8988T (cell line): ENCODE measurements around the gene BCAS1.

ENCODE experiments used
- DNase-seq: peaks from one replicate; pipeline ENCODE4 v3.0.0; 2011

Gene BCAS1

DNA sequence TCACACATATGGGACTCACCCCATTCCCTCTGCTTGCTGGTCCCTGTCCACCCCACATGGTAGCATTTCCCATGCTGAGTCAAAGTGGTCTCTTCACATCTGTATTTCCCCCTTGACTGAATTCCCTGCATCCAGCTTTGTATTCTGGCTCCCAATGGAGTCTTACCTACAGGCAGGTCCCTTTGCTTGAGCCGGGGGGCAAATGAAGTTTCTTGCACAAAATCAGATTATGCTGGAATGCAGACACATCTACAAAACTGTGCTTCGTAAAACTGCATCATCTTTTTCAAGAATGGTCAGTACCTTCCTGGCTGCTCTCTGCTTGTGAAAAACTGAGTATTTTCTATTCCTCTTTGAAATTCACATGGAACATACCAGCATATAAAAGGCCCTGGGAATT lies 32.1 kb upstream of the BCAS1 start:
- DNase-seq = no peak

DNA sequence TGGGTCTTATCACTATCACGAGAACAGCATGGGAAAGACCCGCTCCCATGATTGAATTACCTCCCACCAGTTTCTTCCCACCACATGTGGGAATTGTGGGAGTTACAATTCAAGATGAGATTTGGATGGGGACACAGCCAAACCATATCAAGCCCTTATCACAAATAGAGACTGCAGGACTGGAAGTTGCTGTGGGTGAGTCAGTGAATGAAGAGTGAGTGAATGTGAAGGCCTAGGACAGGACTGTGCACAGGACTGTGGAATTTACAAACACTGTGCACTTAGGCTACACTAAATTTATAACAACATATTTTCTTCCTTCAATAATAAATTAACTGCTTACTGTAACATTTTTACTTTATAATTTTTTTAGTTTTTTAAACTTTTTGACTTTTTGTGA lies 30.2 kb upstream of the BCAS1 start:
- DNase-seq = no peak

DNA sequence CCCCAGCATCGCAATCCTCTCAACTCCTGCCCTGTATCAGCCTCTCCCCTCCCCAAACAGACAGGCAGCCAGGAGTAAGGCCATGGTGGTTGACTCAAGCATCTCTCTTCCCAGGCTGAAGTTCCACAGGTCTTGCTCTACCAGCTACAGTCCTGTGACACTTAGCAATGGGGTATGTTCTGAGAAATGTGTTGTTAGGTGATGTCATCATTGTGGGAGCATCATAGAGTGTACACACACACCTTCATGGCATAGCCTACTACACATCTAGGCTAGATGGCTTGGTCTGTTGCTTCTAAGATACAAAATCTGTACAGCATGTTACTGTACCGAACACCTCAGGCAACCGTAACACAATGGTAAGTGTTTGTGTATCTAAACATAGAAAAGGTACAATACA lies 29.5 kb upstream of the BCAS1 start:
- DNase-seq = no peak

DNA sequence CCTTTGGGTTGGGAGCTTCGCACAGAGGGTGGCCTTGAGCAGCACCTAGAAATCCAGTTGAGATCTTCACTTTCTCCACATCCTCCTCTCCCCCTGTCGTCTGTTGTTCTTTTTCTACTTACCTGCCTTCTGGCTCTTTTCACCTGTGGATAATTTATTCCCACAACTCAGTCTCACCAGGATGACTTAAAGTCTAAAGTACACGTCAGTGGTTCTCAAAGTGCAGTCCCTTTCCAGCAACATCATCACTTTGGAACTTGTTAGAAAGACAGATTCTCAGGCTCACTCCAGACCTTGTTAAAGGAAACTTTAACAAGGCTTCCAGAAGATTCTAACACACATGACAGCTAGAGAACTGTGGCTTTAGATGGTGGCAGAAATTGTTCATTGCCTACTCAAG lies 27.7 kb upstream of the BCAS1 start:
- no peak for DNase-seq

DNA sequence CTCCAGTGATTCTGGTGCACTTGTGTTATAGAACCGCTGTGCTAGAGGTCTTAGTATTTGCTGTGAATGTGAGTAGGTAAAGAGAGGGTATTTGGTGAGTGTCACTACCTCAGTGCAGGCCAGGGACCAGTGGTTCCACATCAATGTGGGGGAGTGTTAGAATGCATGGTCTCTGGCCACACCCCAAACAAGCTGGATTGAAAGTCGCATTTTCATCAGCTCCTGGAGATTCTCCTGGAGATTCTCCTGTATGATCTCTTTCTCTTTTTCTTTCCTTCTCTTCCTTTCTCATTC lies 26.8 kb upstream of the BCAS1 start:
- DNase-seq = no peak

DNA sequence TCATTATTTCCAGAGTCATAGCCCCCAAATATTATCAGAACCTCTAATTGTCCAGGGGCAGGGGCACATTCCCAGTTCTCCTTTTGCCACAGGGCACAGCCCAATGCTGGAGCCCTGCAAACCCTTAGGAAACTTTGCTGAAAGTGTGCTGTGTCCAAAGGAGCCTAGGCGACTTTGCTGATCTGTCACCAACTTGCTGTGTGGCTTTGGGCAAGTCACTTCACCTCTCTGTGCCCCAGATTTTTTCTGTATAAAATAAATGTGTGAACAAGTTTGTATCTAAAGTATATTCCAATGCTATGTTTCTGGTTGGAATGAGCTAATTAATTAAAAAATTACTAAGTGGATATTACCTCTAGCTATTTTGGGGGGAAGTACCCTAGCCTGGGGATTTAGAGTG lies 25.4 kb upstream of the BCAS1 start:
- no peak for DNase-seq

DNA sequence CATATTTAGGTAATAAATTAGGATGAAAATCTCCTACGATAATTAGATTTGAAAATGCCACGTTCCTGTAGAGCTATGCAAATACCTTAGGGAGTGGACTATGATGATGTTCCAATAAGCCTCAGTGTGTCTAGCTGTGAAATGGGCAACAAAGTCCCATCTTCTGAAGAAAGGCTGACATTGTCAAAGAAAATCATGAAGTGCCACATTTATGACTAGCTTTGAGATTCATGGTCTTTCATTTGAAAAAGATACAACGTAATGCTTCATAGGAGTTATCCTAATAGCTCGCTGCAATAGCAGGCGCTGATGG lies 23.8 kb upstream of the BCAS1 start:
- no peak for DNase-seq

DNA sequence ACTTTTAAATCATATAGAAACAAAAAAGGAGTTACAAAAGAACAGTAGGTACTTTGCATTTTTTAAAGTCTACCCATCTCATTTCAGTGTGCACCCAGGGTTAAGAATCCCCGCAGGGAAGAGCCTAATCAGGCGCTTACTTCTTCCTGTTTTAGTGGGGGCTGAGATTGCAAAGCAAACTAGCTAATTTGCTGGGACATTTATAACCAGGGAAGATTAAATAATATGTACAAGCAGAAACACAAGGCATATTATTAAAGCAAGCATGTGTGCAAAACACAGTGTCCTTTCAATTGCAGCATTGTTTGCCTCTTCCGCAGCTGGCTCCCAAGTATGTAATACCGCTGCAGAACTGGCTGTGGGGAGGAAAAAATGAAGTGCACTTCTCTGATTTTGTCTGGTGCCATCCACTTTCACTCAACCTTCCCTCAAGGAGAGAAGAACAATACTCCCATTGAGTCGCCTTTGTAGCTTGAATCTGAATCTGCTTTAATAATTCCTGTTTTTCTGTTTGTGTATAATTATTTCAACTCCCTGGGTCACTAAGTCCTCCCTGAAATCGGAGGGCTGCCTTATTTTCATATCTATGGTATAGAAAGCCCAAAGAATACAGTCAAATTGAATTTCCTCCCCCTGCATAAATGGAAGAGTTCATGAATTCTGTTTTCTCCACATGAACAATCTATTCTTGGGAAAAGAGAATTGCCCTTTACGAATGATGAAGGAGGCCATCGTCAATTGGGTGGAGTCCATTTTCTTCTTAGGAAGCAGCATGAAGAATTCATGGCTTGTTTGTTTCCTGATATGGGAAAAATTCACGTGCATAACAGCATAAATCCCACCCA lies 23.3 kb upstream of the BCAS1 start:
- no peak for DNase-seq

DNA sequence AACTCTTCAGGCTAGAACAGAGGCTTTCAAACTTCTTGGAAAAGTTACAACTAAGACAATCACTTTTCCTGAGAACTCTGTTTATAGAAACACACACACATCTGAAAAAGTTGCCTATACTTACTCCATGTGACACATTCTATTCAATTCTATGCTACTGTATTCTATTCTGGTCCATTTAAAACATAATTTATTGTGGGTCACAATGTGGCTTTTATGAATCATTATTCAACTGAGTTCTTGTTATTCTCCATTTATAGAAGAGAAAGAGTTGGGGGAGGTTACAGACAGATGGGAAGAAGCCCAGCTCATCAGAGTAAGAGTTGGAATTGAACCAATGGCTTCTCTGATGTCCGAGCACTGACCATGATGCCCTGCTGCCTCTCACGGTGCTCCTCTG lies 21.6 kb upstream of the BCAS1 start:
- DNase-seq = no peak

DNA sequence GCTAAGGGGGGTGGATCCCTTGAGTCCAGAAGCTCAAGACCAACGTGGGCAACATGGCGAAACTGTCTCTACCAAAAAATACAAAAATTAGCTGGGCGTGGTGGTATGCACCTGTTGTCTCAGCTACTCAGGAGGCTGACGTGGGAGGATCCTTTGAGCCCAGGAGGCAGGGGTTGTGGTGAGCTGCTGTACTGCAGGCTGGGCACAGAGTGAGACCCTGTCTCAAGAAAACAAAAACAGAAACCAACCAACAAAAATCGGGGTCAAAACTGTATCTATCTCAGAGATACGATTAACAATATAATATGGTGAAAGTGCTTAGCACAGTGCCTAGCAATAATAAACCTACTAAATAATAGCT lies 20.7 kb upstream of the BCAS1 start:
- no peak for DNase-seq

DNA sequence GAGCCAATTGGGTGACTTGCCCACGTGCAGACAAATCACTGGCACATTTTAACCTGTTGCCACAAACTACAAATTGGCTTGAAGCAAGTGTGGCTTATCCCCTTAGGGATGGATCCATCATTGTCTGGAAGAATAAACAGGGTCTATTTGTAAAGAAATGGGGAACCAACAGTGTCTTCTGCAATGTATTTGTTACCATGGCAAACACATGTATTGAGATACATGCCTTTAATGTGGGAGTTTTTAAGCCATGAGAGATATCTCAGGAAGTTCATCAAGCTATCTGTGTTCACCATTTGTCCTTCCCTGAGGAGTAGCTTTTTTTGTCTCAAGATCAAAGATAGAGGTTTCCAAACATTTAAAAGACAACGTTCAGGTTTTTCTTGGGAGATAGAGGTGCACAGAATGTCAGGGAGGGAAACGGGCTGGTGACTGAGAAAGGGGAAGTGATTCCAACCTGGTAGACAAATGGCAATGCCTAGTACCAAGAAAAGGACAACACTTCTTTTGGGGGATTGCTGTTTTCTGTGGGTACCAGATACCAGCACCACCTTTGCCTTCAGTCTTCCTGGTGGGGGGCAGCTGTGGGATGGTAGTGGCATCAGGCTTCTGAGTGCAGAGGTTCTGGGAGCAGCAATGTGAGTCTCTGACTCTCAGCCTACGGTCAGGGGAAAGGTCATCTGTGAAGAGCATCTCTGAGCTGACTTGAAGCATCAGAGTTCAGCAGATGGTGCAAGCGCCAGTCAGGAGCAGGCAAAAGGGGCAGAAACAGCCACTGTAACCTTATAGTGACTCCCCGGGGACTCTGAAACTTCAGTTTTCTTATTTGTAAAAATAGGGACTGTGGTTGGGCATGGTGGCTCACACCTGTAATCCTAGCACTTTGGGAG lies 20.1 kb upstream of the BCAS1 start:
- no peak for DNase-seq

DNA sequence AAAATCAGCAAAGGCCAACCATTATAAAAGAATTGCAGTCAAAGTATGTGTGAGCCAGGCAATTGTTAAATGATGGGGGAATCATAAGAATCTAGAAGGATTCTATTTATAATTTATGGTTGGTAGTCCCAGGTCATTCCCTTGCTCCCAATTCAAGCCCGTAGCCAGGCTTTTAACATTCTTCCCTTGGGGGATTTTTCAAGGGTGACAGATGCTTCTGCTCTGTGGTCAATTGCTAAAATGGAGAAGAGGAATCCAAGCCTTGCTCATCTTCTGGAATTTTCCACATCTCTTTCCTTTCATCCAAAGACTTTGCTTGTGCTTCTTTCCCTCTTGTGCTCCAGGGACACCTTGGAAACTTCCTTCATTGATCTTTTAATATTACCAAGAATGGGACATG lies 18.0 kb upstream of the BCAS1 start:
- no peak for DNase-seq

DNA sequence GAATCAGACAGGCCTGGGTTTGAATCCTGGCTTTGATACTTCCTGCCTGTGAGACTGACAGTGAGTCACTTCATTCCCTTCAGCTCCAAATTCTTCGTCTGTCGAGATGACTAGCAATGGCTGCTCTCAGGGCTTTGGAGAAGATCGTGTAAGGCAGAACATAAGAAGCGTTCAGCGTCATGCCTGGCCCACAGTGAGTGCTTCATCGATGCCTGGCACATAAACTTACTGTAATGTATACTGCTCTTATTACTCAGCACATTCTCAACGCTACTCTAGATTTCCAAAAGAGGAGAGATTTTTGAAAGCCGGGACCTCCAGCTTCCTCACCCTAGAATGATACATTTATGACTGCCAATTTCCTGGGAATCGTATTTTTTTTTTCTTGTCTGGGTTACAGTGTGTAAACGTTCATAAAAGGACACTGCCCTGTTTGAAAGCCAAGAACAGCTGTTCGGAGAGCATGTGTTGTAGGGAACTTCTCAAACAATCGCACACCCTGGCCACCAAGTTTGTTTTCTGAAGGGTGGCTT lies 16.2 kb upstream of the BCAS1 start:
- DNase-seq = no peak

DNA sequence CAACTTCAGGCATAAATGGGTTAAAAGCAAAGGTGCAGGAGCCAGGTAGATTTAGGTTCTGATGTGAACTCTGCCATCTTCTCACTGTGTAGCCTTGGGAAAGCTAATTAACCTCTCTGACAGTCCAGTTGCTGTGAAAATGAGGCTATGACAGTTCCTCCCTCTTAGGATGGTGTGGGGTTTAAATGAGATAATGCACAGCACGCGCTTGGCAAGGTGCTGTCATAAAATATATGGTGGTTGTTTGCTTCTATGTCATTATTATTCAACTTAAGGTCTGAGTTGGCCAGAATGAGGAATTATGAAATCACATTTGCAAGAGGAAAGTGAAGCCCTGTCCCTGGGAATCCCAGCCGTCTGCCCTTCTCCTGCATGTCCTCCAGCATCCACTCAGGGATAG lies 15.5 kb upstream of the BCAS1 start:
- no peak for DNase-seq

DNA sequence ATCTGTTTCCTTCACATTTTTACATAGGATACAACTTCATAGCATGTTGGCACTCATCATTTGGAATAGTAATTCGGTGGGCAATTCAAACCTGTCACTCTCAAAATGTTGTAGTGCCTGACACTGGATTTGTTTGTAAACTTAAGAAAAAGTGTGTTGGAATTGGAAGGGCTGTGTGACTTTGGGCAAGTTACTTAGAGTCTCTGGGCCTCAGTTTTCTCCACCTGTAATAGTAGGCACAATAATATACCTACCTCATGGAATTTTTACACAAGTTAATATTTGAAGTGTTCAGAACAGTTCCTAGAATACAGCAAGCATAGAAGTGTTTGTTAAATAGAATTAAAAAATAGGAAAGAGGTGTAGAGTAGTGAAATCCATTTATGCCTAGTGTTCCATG lies 15.0 kb upstream of the BCAS1 start:
- no peak for DNase-seq

DNA sequence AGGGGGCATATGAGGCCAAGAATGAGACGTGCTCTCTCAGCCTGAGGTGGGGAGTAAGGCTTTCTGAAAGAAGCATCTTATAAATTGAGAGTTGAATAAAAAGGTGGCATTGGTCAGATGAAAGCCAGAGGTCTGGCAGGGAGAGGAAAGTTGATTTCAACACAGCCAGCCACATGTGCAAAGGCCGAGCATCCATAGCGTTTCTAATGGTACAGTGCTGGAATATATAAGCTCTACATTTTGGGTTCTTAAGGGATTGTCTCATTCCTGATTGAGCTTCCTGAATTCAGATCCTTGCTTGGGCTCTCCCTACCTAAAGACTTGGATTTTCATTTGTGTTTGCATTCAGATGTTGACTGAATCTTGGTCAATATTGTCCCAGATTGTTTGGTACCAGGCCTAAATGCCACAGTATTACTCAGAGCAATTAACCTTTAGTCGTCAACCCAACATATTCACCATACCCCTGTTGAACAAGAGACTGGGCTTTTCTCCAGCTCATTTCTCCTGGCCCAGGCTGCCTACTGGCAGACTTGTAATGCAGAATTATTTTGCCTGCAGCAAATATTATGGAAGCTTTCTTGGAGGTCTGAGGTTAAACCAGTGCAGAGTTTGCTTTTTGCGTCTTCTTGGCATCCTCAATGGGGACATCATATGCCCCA lies 14.5 kb upstream of the BCAS1 start:
- DNase-seq = no peak

DNA sequence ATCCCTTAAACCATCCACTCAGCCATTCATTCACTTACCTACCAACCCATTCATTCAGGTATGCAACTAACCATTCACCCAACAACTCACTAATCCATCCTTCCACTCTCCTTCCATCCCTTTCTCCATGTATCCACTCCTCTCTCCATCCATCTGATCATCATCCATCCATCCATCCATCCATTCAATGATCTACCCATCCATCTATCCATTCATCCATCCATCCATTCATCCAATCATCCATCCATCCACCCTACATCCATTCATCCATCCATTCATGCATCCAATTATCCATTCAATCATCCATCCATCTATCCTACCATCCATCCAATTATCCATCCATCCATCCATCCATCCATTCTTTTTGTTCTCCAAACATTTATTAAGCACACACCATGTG lies 13.8 kb upstream of the BCAS1 start:
- DNase-seq = no peak

DNA sequence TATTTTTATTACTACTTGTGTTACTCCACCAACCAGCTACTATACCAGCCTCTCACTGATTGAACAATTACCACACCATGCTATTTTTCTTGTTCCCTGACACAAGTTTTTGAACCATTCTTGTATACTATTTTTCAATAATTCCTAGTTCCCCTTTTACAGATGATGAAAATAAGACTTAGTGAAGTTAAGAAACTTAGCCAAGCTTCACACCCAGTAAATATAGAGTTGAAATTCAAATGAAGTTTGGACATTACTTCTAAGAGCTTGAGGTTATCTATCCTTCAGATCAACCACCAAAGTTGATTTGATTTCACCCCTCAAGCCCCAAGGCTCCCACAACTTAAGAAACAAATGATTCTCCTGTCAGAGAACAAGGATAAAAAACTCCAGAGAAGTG lies 13.1 kb upstream of the BCAS1 start:
- no peak for DNase-seq

DNA sequence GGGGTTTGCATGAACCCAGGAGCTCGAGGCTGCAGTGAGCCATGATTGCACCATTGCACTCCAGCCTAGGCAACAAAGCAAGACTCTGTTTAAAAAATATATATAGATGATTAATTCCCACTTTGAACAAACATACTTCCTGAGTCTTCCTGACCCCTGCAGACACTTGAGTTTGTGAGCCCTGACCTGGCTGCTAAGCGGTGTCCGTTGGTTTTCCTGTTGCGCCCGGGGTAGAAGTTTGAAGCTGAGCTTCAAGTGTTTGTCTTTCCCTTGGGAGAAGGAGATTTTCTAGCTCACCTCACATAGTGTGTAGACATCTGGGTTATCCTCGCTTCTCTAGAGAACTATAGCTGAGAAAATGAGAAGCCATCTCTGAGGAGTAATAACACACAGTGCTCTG lies 11.7 kb upstream of the BCAS1 start:
- DNase-seq = no peak

DNA sequence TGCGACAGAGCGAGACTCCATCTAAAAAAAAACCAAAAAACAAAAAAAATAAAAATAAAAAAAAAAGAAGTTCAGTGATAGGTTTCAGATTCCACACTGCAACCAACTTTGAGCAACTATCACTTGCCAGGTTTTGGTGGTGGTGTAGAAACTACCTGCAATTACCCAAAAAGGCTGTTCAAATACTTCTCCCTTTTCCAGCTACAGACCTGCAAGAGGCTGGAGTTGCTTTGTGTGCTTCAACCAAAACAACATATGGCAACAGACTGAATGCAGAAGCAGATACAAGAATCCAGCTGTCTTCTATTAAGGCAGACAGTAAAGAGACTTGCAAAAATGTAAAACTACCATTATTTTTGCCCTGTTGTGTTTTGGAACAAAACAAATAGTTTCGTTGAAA lies 9.3 kb upstream of the BCAS1 start:
- no peak for DNase-seq

DNA sequence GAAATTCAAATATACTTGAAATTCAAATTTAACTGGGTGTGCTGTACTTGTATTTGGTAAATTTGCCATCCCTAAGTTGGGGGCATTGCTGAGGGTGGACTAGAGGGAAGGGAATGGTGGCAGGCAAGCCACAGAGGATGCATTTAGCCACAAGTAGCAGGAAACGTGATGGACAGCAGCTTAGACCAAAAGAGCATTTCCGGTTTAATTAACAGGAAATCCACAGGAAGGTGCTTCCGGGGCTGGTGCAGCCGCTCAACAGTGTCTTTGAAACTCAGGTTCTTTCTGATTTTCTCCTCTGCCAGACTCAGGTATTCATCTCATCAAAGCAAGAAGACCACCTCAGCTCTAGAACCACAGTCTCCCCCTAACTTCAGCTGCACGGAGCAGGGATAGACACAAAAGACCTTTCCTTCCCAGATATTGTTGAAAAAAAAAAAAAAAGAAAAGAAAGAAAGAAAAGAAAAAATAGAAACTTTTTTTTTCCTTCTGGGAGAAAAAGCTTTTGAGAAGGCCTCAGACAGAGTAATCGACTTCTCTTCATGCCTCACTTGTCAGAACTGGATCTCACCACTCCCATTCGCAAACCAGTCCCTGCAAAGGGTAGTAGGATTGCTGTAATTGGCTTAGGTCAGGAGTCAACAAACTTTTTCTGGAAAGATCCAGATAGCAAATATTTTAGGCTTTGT lies 8.0 kb upstream of the BCAS1 start:
- DNase-seq = no peak

DNA sequence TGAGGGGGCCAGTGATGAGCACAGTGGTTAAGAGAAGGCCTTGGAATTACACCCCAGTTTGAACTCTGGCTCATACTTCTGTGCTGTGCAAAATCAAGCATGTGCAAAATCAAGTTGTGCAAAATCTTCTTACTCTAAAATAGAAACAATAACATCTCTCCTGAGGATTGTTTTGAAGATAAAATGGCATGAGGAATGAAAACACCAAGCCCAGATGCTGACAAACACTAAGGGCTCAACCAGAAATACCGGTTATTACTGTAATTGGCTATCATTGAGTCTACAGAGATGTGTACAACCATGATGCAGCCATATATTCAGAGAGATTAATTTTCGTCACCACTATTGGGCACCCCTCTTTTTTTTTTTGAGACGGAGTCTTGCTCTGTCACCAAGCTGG lies 5.9 kb upstream of the BCAS1 start:
- DNase-seq = no peak

DNA sequence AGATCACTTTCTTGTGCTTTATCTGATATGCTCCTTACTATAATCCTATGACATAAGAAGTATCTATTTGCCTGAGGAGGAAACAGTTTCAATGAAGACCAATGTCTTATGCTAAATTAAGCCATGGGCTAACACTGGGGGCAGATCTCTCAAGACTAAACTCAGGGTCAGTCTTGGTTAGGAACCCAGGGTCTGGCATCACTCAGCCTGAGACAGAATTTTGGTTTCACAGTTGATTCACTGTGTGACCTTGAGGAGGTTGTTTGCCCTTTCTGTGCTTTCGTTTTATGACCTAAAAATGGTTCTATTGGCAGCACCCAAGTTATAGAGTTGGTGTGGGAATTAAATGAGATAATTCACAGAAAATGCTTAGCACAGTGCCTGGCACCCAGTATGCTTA lies 4.9 kb upstream of the BCAS1 start:
- DNase-seq = no peak

DNA sequence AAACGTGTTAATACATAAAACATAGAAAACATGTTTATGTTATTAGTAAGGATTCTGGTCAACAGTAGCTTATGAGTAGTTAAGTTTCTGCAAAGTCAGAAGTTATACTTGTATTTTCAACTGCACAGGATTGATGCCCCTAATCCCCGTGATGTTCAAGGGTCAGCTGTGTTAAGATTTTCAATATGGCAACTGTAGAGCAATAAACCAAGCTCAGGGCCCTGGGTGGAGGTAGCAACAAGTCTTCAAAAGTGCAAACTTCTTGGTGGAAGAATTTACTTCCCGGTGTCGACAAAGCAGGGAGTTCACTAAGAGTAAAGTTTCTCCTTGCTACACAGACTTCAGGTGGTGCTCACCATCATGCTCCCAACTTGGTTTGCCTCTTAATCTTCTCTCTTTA lies 4.1 kb upstream of the BCAS1 start:
- no peak for DNase-seq
